Measurements from ENCODE around the gene EBF4.
"Not testable (repeated sequence)": the region's sequence is repeated elsewhere in the genome, so short reads cannot be mapped to it uniquely, and the experiment has no call there.

The EBF4 gene

GRCh38 chr20:2797136-2797983 lies 104.8 kb downstream of the EBF4 start:
- DNase-seq: no peak

- no peak for DNase-seq
Observed at GRCh38 chr20:2798095-2798805, 105.7 kb downstream of the EBF4 start.

GRCh38 chr20:2798814-2799213 lies 106.2 kb downstream of the EBF4 start:
- DNase-seq: no peak

GRCh38 chr20:2799271-2799670 lies 106.7 kb downstream of the EBF4 start:
- DNase-seq: no peak

GRCh38 chr20:2799688-2800520 lies 107.3 kb downstream of the EBF4 start:
- no peak for DNase-seq

- DNase-seq: no peak
Observed at GRCh38 chr20:2800521-2801285, 108.1 kb downstream of the EBF4 start, which contains the start of gene CPXM1. CPXM1 (minus strand) TSS chr20:2800627; CDS start chr20:2800572, 55 bp downstream.

GRCh38 chr20:2801286-2801728 lies 108.7 kb downstream of the EBF4 start:
- DNase-seq: no peak

GRCh38 chr20:2804041-2804828 lies 111.7 kb downstream of the EBF4 start:
- DNase-seq: no peak

- DNase-seq: no peak
Observed at GRCh38 chr20:2804852-2805688, 112.5 kb downstream of the EBF4 start.

- no peak for DNase-seq
Observed at GRCh38 chr20:2805689-2806350, 113.2 kb downstream of the EBF4 start.

- DNase-seq: no peak
Observed at GRCh38 chr20:2806351-2806701, 113.7 kb downstream of the EBF4 start.

- no peak for DNase-seq
Observed at GRCh38 chr20:2807019-2807418, 114.4 kb downstream of the EBF4 start.

GRCh38 chr20:2807929-2808328 lies 115.3 kb downstream of the EBF4 start:
- not testable (repeated sequence) for DNase-seq

GRCh38 chr20:2809690-2810089 lies 117.1 kb downstream of the EBF4 start:
- DNase-seq: no peak

All from NCI-H446 (cell line).